Fibroblast of upper back skin (primary cell): Measurements from ENCODE around the gene CCDC106.
A peak's percentile ranks its signal among the peaks of the same experiment; 100 is the strongest.

Experiments
- DNase-seq: peaks from one replicate; pipeline ENCODE4 v3.0.0-alpha.2; 2013

CCDC106 gene

DNA sequence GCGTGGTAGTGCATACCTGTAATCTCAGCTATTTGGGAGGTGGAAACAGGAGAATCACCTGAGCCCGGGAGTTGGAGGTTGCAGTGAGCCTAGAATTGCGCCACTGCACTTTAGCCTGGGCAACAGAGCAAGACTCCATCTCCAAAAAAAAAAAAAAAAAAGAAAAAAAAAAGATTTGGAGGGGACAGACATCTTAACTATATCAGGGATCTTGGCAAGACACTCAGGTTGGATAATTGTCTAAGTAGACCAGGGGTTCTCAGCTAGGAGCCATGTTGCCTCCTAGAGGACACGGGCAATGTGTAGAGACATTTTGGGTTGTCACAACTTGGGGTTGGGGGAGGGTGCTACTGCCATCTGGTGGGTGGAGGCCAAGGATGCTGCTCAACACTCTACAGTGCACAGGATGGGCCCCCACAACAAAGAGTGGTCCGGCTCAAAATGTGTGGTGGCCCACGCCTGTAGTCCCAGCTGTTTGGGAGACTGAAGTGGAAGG lies 9.1 kb upstream of the CCDC106 start:
- no peak for DNase-seq

GRCh38 chr19:55640043-55640576 lies 7.9 kb upstream of the CCDC106 start:
- DNase-seq: peak; percentile 68

- peak; percentile 82 for DNase-seq
Observed at GRCh38 chr19:55640577-55641425, 7.2 kb upstream of the CCDC106 start, which contains the start of gene ZNF580. TSS of gene ZNF580 (plus strand) at chr19:55641002. CDS start at chr19:55642509, 1,507 bp downstream.

DNA sequence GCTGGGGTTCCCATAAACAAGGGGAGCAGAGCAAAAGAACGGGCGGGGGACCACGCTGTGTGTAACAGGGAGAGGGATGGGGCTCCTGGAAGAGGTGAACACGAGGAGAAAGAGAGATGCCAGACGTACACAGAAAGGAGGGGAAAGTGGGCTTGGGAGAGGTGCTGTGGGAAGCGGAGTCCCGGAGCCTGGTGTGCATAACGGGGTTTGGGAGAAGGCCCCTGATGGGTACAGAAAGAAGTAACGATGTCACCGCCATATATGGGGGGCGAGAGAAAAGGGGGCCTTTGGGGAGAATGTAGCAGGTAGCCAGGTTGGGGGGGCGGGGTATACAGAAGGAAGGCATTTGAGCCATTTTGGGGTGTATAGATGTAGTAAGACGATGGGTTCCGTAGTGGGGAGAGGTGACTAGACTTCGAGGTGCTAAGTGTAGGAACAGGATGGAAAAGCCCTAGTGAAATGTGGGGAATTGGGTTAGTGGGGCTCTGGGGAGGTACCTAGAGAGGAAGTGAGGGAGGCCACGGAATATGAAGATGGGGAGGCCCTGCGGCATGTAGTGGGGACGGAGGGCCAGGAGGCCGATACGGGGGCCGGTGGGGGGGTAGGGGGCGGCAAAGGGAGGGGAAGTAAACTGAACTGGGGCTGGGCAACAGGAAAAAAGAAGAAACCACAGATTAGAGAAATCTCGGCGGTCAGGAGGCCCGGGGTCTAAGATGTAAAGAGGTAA lies 6.4 kb upstream of the CCDC106 start:
- no peak for DNase-seq

GRCh38 chr19:55642153-55643002 lies 5.6 kb upstream of the CCDC106 start:
- DNase-seq: no peak

DNA sequence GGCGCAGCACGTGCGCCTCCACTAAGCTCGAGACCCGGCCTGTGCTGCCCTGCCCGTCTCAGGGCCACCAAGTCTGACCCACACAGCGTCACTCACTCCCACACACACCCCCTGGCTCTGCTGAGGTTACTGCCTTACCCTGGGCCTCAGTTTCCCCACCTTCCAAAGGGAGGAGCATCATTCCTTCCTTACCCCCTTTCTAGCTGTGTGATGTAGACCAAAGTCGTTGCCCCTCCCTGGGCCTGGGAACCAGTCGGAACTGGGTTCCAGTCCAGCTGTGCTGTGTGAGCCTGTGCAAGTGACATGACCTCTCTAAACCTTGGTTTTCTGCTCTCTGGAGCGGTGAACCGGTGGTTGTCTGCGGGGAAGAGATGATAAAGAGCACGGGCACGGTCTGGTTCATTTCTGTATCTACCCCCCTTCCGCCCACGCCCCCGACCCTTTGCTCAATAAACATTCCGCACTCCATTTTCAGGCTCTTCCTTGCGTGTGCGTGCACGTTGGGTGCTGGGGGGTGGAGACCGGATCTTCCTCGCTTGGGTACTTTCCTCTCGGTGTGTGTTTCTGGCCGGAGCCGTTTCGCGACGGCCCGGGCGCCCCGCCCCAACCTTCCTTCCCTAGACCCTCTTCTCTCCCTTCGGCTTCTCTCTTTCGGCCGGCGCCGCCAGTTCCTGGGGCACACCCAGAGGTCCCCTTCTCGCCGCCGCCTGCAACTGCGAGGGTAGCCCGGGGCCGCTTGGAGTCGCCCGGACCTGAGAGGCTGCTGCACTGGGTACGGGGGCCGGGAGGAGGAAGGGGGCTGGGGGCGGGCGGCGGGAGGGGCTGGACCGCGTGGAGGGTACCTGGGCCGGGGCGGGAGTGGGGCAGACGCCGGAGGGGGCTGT lies 4.8 kb upstream of the CCDC106 start, which contains the start of gene ZNF581:
TSS of gene ZNF581 (plus strand) at position 647 of the 884 bp plus-strand sequence. CDS start 923 bp downstream, outside the sequence.
- peak; percentile 66 for DNase-seq

DNA sequence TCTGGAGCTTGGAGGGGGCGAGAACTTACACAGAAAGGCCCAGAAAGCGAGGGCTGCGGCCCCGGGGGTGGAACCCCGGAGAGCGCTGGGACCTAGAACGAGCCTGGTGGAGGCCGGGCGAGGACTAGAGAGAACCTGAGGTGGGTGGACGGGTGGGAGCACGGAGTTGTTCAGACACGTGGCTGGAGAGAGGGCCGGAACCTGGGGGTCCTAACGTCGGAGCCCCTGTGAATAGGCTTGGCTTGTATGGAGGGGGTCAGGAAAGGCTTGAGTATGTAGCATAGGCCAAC lies 4.2 kb upstream of the CCDC106 start:
- DNase-seq: no peak

GRCh38 chr19:55644191-55644833 lies 3.7 kb upstream of the CCDC106 start:
- DNase-seq: no peak

DNA sequence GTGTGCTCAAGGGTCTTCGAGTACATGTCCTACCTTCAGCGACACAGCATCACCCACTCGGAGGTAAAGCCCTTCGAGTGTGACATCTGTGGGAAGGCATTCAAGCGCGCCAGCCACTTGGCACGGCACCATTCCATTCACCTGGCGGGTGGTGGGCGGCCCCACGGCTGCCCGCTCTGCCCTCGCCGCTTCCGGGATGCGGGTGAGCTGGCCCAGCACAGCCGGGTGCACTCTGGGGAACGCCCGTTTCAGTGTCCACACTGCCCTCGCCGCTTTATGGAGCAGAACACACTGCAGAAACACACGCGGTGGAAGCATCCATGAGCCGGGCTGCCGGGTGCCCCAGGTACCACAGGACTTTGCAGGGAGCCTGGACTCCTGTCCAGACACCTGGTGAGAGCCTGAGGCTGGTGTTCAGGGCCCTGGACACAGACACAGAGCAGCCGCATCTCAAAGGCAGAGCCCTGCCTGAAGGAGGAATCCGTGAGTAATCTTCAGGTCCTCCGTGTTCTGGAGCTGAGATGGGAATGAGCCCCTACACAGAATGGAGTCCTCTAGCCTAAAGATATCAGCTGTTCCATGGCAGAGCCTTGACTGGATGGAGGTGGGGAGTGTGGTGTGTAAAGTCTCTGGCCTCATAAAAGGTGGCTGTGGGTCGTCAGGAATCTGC lies 3.0 kb upstream of the CCDC106 start:
- DNase-seq: no peak

GRCh38 chr19:55645512-55645881 lies 2.5 kb upstream of the CCDC106 start:
- DNase-seq: no peak

DNA sequence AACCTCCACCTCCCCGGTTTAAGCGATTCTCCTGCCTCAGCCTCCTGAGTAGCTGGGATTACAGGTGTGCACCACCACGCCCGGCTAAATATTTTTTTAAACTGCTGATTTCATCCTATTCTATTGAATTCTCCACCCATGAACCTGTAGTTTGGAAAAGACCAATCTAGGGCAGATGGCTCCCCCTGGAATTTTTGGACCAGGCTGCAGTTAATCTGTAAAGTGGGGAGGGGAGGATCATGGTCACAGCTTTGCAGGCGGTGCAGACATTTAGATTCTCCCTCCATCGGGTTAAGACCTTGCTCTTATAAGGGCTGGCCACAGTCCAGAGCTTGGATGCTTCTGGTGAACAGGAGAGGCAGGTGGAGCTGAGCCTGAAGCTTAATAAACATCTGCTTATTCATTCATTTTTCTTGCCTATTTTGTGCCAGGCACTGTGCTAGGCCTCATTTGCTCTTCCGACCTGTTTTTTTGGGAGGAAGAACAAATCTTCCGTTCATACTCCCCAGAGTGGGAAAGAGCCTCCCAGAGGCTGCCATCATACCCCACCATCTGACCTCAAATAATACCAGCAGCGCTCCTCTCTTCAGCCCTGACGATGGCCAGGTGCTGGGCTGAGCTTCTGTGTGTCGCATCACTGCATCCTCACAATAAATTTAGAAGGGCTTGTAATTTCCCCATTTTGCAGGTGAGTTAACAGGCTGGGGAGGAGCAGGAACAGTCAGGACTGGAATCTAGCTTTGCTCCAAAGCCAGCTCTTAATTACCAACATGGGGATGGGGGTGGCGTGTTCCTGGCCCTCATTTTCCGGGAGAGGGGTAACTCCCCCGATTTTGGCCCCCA lies 902 bp upstream of the CCDC106 start:
- no peak for DNase-seq

DNA sequence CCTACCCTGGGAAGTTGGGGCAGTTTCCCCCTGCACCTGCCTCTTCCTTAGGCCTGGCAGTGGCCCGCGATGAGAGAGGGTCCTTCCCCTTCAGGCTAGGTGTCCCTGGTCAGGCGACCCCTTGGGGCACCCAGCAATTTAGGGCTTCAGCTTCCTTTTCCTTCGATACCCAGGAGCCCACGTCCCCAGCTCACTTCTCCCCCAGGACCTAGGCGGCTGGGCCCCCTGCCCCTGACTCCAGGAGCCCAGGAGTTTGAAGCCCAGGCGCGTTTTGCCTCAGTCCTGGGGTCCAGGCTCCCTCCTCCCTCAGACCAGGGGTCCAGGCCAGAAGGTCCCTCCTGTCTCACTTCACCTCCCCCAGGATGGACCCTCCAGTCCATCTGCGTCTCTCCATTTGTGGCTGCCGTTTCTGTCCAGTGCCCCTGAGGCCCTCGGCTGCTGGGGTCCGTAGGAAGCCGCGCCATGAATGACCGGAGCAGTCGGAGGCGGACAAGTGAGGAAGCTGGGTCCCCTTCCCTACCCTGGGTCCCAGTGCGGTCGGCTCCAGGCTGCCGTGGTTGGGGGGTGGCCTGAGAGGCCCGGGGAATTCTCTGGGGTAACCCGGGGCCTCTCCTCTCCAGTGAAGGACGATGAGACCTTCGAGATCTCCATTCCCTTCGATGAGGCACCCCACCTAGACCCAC lies 714 bp downstream of the CCDC106 start:
- no peak for DNase-seq

- no peak for DNase-seq
Observed at GRCh38 chr19:55649268-55650125, 1.5 kb downstream of the CCDC106 start.

- DNase-seq: no peak
Observed at GRCh38 chr19:55650126-55650557, 2.1 kb downstream of the CCDC106 start.

- DNase-seq: no peak
Observed at GRCh38 chr19:55650602-55651230, 2.7 kb downstream of the CCDC106 start.

GRCh38 chr19:55651236-55651635 lies 3.2 kb downstream of the CCDC106 start:
- DNase-seq: no peak
